GM19238 (cell line): Measurements from ENCODE around the gene C9orf40.

Experiments used
- DNase-seq: peaks from one replicate; pipeline ENCODE4 v3.0.0; 2011; ENCODE audit warnings: low spot score; ENCODE audit not compliant: insufficient read length

The C9orf40 gene

DNA sequence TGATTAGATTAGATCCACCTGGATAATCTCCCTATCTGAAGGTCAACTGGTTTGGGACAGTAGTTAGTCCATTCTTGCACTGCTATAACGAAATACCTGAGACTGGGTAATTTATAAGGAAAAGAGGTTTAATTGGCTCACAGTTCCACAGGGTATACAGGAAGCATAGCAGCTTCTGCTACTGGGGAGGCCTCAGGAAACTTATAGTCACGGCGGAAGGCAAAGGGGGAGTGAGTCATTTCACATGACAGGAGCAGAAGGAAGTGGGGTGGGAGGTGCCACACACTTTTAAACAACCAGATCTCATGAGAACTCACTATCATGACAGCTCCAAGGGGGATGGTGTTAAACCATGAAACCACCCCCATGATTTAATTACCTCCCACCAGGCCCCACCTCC, 9.9 kb downstream of the C9orf40 start:
- no peak for DNase-seq

DNA sequence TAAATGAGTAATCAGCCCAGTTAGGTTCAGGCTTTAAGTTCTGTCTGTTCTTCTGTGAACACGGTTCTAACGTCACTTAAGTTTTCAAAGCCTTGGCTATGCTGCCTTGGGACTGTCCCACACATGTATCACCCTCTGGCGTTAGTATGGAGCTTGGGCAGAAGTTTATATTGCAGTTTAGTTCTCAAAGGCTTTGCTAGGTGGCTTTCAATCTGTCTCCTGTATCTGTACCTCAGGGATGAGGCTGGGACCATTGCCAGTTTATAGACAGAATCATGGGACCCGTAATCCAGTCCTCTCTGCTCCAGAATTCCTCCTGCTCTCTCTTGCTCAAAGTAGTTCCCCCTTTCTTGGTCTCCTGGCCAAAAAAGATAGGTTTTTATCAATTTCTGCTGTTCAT, 12.1 kb downstream of the C9orf40 start:
- DNase-seq, result no peak

- no peak for DNase-seq
These were observed 17.7 kb downstream of the C9orf40 start for GRCh38 chr9:74935008-74935407.

- DNase-seq, result no peak
These were observed 31.0 kb downstream of the C9orf40 start for GRCh38 chr9:74921737-74922136.

DNA sequence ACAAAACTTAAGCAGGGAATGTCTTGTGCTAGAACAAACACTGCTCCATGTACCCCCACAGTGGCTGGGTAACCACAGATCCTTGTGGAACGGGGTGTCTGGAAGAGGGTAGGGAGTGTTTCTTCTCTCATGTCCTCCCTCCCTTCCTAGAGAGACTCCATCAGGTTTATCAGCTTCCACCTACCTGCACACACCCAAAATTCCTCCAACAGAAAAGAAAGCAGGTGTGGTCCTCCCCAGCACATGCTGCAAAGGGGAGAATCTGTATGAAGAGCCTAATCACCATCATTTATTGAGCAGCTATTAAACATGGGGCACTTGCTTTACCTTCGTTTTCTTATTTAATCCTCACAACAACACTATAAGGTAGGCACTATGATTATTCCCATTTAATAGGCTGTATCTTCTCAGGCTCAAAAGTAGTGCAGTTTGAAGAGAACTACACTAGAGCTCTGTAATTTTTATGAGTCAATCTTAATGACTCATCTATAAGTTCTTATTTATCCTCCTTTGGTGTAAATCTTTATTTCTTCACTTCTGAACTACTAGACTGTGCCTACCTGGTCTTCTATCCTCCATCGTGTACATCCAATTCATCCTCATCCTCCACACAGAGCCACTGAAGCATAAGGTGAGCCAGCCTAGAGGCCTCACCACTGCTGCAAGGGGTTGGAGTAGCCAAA, 31.6 kb downstream of the C9orf40 start:
- no peak for DNase-seq

- no peak for DNase-seq
These were observed 42.7 kb downstream of the C9orf40 start for GRCh38 chr9:74910036-74910435.

DNA sequence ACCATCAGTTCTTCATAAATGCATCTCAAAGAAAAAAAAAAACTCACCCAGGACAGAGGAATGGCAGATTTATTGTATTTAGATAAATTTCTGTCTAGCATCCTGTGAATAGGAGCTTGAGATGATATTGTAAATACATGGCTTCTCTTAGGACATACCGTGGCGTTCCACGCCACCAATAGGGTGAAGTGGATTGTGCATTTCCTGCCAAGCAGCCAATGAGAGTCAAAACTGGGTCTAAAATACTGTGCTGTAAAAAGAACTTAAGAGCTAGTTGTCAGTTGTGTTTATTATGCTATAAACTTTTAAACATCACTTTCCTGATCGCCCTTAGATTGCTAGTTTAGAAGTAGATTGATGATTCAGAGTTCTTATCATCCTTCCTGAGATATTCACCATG, 44.0 kb downstream of the C9orf40 start:
- DNase-seq, result no peak

- DNase-seq, result no peak
These were observed 45.6 kb downstream of the C9orf40 start for GRCh38 chr9:74907085-74907484.

GRCh38 chr9:74901001-74901400, 51.7 kb downstream of the C9orf40 start:
- DNase-seq, result no peak
